Endothelial cell of umbilical vein (primary cell): ENCODE results near the gene PALM. TPM values are rescaled to one million over a fixed set of nuclear protein-coding genes. Genes with fewer than 3 reads are reported as not detected.

Experiments used
- BruUV-seq: library from RNA; stranded (reverse); fragments of 400-500 nt; replicated peaks from 2 replicates; lab custom pipeline; 2021; lab: Mats Ljungman, UMichigan
- CTCF ChIA-PET: fragments of 300-600, 350-600 bp; sonication (Branson Sonifier 250); formaldehyde crosslinking; loops from one replicate; lab custom pipeline; 2021; ENCODE audit warnings: antibody characterized with exemption, inconsistent platforms; lab: Charles Lee
- POLR2A ChIA-PET: fragments of 300-600, 350-600 bp; sonication (Branson Sonifier 250); formaldehyde crosslinking; loops from one replicate; lab custom pipeline; 2021; ENCODE audit warnings: antibody characterized with exemption, inconsistent platforms; lab: Charles Lee
- DNase-seq: peaks from one replicate; pipeline ENCODE4 v3.0.0-alpha.2; 2011; ENCODE audit warnings: low read depth, low spot score
- FAIRE-seq: peaks from 2 replicates; lab custom pipeline; 2011; peaks lifted over from hg19 to GRCh38; lab: Jason Lieb, UNC
- H2AFZ ChIP-seq: 2 replicates; pipeline ENCODE4 v1.6.0; 2012; ENCODE audit warnings: low read depth, low read length, control low read depth, inconsistent platforms
- H3K27ac ChIP-seq: 2 replicates; pipeline ENCODE4 v1.5.1; 2011; ENCODE audit warnings: low read depth, mild to moderate bottlenecking, control low read depth, low read length, moderate library complexity; ENCODE audit not compliant: insufficient read depth
- H3K27me3 ChIP-seq, 2 experiments: 2 replicates each; pipeline versions ENCODE4 v1.6.0 to v1.6.1; 2011; ENCODE audit warnings: low read length in 2 of 2, mixed read lengths in 1 of 2; ENCODE audit not compliant: control insufficient read depth in 2 of 2, insufficient read depth in 2 of 2
- H3K36me3 ChIP-seq, 2 experiments: 2 replicates in 1 of 2; 3 replicates in 1 of 2; pipeline ENCODE4 v1.5.1; 2011; ENCODE audit warnings: low read length in 2 of 2, mild to moderate bottlenecking in 1 of 2, moderate library complexity in 1 of 2; ENCODE audit not compliant: control insufficient read depth in 2 of 2, insufficient read depth in 2 of 2; ENCODE audit errors: extremely low read depth in 1 of 2
- H3K4me1 ChIP-seq: 3 replicates; pipeline ENCODE4 v1.5.1; 2011; ENCODE audit warnings: mild to moderate bottlenecking, low read length; ENCODE audit not compliant: control insufficient read depth, insufficient read depth; ENCODE audit errors: extremely low read depth
- H3K4me2 ChIP-seq: 2 replicates; pipeline ENCODE4 v1.6.1; 2011; ENCODE audit warnings: low read length, control low read depth, mixed read lengths; ENCODE audit not compliant: insufficient read depth
- H3K4me3 ChIP-seq, 3 experiments: fragments of 200-600 bp in 1 of 3; sonication (generic), shearing (Covaris generic) in 1 of 3; replicated peaks in 1 of 3; 2 replicates each; pipeline ENCODE4 v1.5.1; 2011 to 2016; ENCODE audit warnings: control low read depth in 3 of 3, low read length in 3 of 3, mild to moderate bottlenecking in 2 of 3, inconsistent platforms in 1 of 3, low read depth in 1 of 3, moderate library complexity in 1 of 3; ENCODE audit not compliant: insufficient read depth in 1 of 3
- H3K79me2 ChIP-seq: 2 replicates; pipeline ENCODE4 v1.6.0; 2012; ENCODE audit warnings: low read length, inconsistent platforms; ENCODE audit not compliant: control insufficient read depth, insufficient read depth
- H3K9ac ChIP-seq: replicated peaks from 2 replicates; pipeline ENCODE3; 2011; ENCODE audit warnings: low read length, control low read depth; ENCODE audit not compliant: insufficient read depth; ENCODE audit errors: extremely low read depth
- H3K9me1 ChIP-seq: replicated peaks from 3 replicates; pipeline ENCODE4 v1.6.0; 2011; ENCODE audit warnings: mild to moderate bottlenecking, low read length; ENCODE audit not compliant: control insufficient read depth, insufficient read depth; ENCODE audit errors: extremely low read depth
- H3K9me3 ChIP-seq: replicated peaks from 2 replicates; pipeline ENCODE4 v1.5.1; 2012; ENCODE audit warnings: low read length, inconsistent platforms; ENCODE audit not compliant: control insufficient read depth, insufficient read depth
- H4K20me1 ChIP-seq: replicated peaks from 2 replicates; pipeline ENCODE3; 2011; ENCODE audit warnings: mild to moderate bottlenecking, low read length; ENCODE audit not compliant: control insufficient read depth, insufficient read depth; ENCODE audit errors: extremely low read depth
- CTCF ChIP-seq, 2 donors: IDR thresholded peaks; 1 replicate in 1 of 2; 2 replicates in 1 of 2; pipeline ENCODE4 v1.5.1; 2011; ENCODE audit warnings: low read length in 2 of 2, mild to moderate bottlenecking in 2 of 2, moderate library complexity in 2 of 2, control low read depth in 1 of 2, inconsistent platforms in 1 of 2, low read depth in 1 of 2; ENCODE audit not compliant: insufficient read depth in 1 of 2; ENCODE audit errors: extremely low read depth in 1 of 2
- EZH2 ChIP-seq: IDR thresholded peaks from 2 replicates; pipeline ENCODE4 v1.6.1; 2012; ENCODE audit warnings: borderline replicate concordance, low read depth, mild to moderate bottlenecking, moderate library complexity, low read length, inconsistent platforms; ENCODE audit not compliant: severe bottlenecking
- FOS ChIP-seq: IDR thresholded peaks from 2 replicates; pipeline ENCODE4 v1.6.1; 2011; ENCODE audit warnings: mild to moderate bottlenecking, low read length, moderate library complexity, borderline replicate concordance; ENCODE audit not compliant: insufficient read depth
- GATA2 ChIP-seq: IDR thresholded peaks from 2 replicates; pipeline ENCODE4 v1.7.0; 2011; ENCODE audit warnings: low read depth, mild to moderate bottlenecking, moderate library complexity, mixed read lengths, low read length; ENCODE audit not compliant: insufficient read length, insufficient read depth
- JUN ChIP-seq: IDR thresholded peaks from 2 replicates; pipeline ENCODE4 v1.6.1; 2011; ENCODE audit warnings: borderline replicate concordance, low read depth; ENCODE audit not compliant: insufficient read length, insufficient read depth
- MYC ChIP-seq: IDR thresholded peaks from one replicate; pipeline ENCODE4 v1.6.1; 2011; ENCODE audit warnings: mild to moderate bottlenecking, low read depth, low read length
- POLR2A ChIP-seq: IDR thresholded peaks from 2 replicates; pipeline ENCODE4 v1.6.1; 2012; ENCODE audit warnings: low read depth, mild to moderate bottlenecking, control low read depth, low read length
- POLR2AphosphoS5 ChIP-seq: IDR thresholded peaks from 2 replicates; pipeline ENCODE4 v1.6.1; 2012; ENCODE audit warnings: low read depth, mild to moderate bottlenecking, control low read depth, low read length, moderate library complexity; ENCODE audit not compliant: insufficient read depth
- dilution Hi-C: fragments of 300-500 bp; cut with MboI; formaldehyde crosslinking; loops from one replicate; pipeline ENCODE4 v1.15.0; 2019; ENCODE audit warnings: low sequenced_read_pairs; ENCODE audit not compliant: extremely low pct_ligation_motif_present
- intact Hi-C: fragments of 100-400 bp; cut with micrococcal nuclease; formaldehyde crosslinking; loops from one replicate; pipeline ENCODE4 v1.10.0; 2022
- polyA plus RNA-seq, 4 experiments: library from polyadenylated mRNA; depleted of rRNA in 3 of 4; stranded (reverse) in 3 of 4; unstranded in 1 of 4; fragments of >200 nt; gene quantifications; 2 replicates each; pipeline versions ENCODE4 v1.2.1 to v1.2.3, GENCODE V29; 2011 to 2012; ENCODE audit warnings: missing spikeins in 1 of 4
- total RNA-seq: library from RNA; stranded (reverse); gene quantifications from 2 replicates; pipeline ENCODE4 v1.2.3, GENCODE V29; 2021
- TF ChIP-seq, protein P1 (sequence below): IDR thresholded peaks from 2 replicates; pipeline ENCODE4 v1.6.1; 2011; ENCODE audit not compliant: insufficient read depth, insufficient read length

Gene PALM
- total and polyA plus RNA-seq, 2 donors (not counting 3 experiments of a cell fraction or from before 2014, with no cell fraction given): 3.9 to 31.8 TPM

DNA sequence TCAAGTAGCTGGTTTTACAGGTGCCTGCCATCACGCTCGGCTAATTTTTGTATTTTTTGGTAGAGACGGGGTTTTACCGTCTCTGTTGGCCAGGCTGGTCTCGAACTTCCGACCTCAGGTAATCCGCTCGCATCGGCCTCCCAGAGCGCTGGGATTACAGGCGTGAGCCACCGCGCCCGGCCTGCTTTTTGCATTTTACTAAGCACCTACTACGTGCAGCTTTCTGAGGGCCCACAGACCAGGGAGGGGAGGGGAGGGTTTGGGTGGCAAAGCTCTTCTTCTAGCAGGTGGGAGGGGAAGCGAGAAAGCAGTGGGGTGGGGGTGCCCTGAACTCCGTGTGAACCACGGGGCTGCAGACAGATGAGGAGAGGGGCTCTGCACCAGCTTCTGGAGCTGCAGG is 15.0 kb downstream of the PALM start:
- TF ChIP-seq EZH2 (no peak), JUN (no peak), POLR2A (no peak), POLR2AphosphoS5 (no peak), GATA2 (no peak), MYC (no peak), CTCF (IDR thresholded peaks at IDR 0.05; ENCODE audit: extremely low read depth in 1 of 2, insufficient read depth in 1 of 2, low read depth in 1 of 2, low read length in 2 of 2) (no peak), FOS (no peak)
- TF ChIP-seq, protein P1, sequence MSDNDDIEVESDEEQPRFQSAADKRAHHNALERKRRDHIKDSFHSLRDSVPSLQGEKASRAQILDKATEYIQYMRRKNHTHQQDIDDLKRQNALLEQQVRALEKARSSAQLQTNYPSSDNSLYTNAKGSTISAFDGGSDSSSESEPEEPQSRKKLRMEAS: no peak

More for the DNA sequence above, 15.0 kb downstream of the PALM start:
- H2AFZ ChIP-seq: no peak overlapping the region
- FAIRE-seq (no peak), DNase-seq (no peak)
- H3K36me3 ChIP-seq: no peaks in the 10 kb centered on the region
- ChIA-PET POLR2A (interaction anchor here (0.7 kb wide), 1 partner anchor 91 kb away, joined by 7 read pairs; no protein-coding TSS in a partner anchor), CTCF (interaction anchor here (0.8 to 1.2 kb wide), 2 partner anchors 10 to 16 kb away, joined by 3 to 8 read pairs; no protein-coding TSS in a partner anchor)
- H3K27ac ChIP-seq: no peak overlapping the region
- no peak overlapping the region for H3K9ac ChIP-seq
- H3K9me3 ChIP-seq: no peaks in the 10 kb centered on the region
- no peak overlapping the region for H3K4me3 ChIP-seq
- no peaks in the 10 kb centered on the region for H4K20me1 ChIP-seq
- BruUV-seq: no TSS peak
- H3K4me1 ChIP-seq: peaks cover 8% of the 10 kb centered on the region
- intact Hi-C loops (no loop called here), dilution Hi-C loops (no loop called here)
- H3K79me2 ChIP-seq: no peaks in the 10 kb centered on the region
- no peak overlapping the region for H3K4me2 ChIP-seq
- H3K27me3 ChIP-seq: no peaks in the 10 kb centered on the region
- no peaks in the 10 kb centered on the region for H3K9me1 ChIP-seq
